OCI-LY1 (cell line): ENCODE data around the gene C1QL3.

Source experiments
- CTCF ChIP-seq: fragments of 200-600 bp; sonication (generic), shearing (Covaris generic); IDR thresholded peaks from 2 replicates; pipeline ENCODE4 v1.5.1; 2017; ENCODE audit warnings: mild to moderate bottlenecking, antibody characterized with exemption, low read length, moderate library complexity, mixed read lengths
- EZH2 ChIP-seq: fragments of 200-600 bp; sonication (generic), shearing (Covaris generic); IDR thresholded peaks from 2 replicates; pipeline ENCODE4 v1.8.0; 2017; ENCODE audit warnings: borderline replicate concordance, mixed run types, mild to moderate bottlenecking, antibody characterized with exemption, low read length, moderate library complexity, mixed read lengths

- TF ChIP-seq EZH2 (no peak), CTCF (no peak)
Measured at GRCh38 chr10:16536155-16536554, 14.5 kb upstream of the C1QL3 start.
